Hepatocyte (in vitro differentiated cells): Measurements from ENCODE around the gene VMP1. TPM values are rescaled to one million over a fixed set of nuclear protein-coding genes. Genes with fewer than 3 reads are reported as not detected.

ENCODE experiments used
- DNase-seq: peaks from one replicate; pipeline ENCODE4 v3.0.0-alpha.2; 2016; ENCODE audit warnings: low spot score
- H2AFZ ChIP-seq: fragments of 200-600 bp; sonication (generic); 2 replicates; pipeline ENCODE4 v1.6.0; 2016; ENCODE audit warnings: antibody characterized with exemption, mild to moderate bottlenecking
- H3K27ac ChIP-seq: fragments of 200-600 bp; sonication (generic); 2 replicates; pipeline ENCODE4 v1.5.1; 2016; ENCODE audit warnings: mild to moderate bottlenecking
- H3K27me3 ChIP-seq: fragments of 200-600 bp; sonication (generic); 2 replicates; pipeline ENCODE4 v1.6.1; 2016
- H3K36me3 ChIP-seq: fragments of 200-600 bp; sonication (generic); replicated peaks from 2 replicates; pipeline ENCODE4 v1.5.1; 2016; ENCODE audit warnings: low read depth; ENCODE audit not compliant: insufficient read depth
- H3K4me1 ChIP-seq: fragments of 200-600 bp; sonication (generic); 2 replicates; pipeline ENCODE4 v1.5.1; 2016; ENCODE audit warnings: mild to moderate bottlenecking, moderate library complexity; ENCODE audit not compliant: insufficient read depth
- H3K4me2 ChIP-seq: fragments of 200-600 bp; sonication (generic); 2 replicates; pipeline ENCODE4 v1.6.0; 2016
- H3K4me3 ChIP-seq: fragments of 200-600 bp; sonication (generic); 2 replicates; pipeline ENCODE4 v1.5.1; 2016; ENCODE audit warnings: mild to moderate bottlenecking
- H3K79me2 ChIP-seq: fragments of 200-600 bp; sonication (generic); 2 replicates; pipeline ENCODE4 v1.6.0; 2017; ENCODE audit warnings: mild to moderate bottlenecking
- H3K9me2 ChIP-seq: fragments of 200-600 bp; sonication (generic); replicated peaks from 2 replicates; pipeline ENCODE4 v1.6.0; 2017; ENCODE audit warnings: mild to moderate bottlenecking; ENCODE audit not compliant: insufficient read depth
- H3K9me3 ChIP-seq: fragments of 200-600 bp; sonication (generic); 2 replicates; pipeline ENCODE4 v1.5.1; 2016; ENCODE audit warnings: low read depth, mild to moderate bottlenecking
- H4K20me1 ChIP-seq: fragments of 200-600 bp; sonication (generic); 2 replicates; pipeline ENCODE4 v1.6.0; 2016; ENCODE audit warnings: mild to moderate bottlenecking; ENCODE audit not compliant: insufficient read depth, poor library complexity, severe bottlenecking
- EZH2 ChIP-seq: fragments of 200-600 bp; sonication (generic); IDR thresholded peaks from 2 replicates; pipeline ENCODE4 v1.6.1; 2016; ENCODE audit warnings: antibody characterized with exemption, mild to moderate bottlenecking, borderline replicate concordance
- EZH2phosphoT487 ChIP-seq: fragments of 200-600 bp; sonication (generic); IDR thresholded peaks from one replicate; pipeline ENCODE4 v1.6.1; 2018; ENCODE audit warnings: antibody characterized with exemption, mild to moderate bottlenecking, low read depth, moderate library complexity; ENCODE audit not compliant: unreplicated experiment, severe bottlenecking
- WGBS: methylation state at CpG from one replicate; pipeline ENCODE4 v1.1.6; 2016; ENCODE audit warnings: low lambda C conversion rate; ENCODE audit errors: missing lambda C conversion rate; 5-methylcytosine and 5-hydroxymethylcytosine counted together
- polyA plus RNA-seq: library from polyadenylated mRNA; unstranded; fragments of >200 nt; fragmentation: Nextera tagmentation; extraction: Ambion mirVana; gene quantifications from 2 replicates; pipeline ENCODE4 v1.2.1, GENCODE V29; 2016
- total RNA-seq: library from RNA; depleted of rRNA; stranded (reverse); fragments of >200 nt; gene quantifications from 2 replicates; pipeline ENCODE4 v1.2.3, GENCODE V29; 2014
- TF ChIP-seq, protein P1 (sequence below): fragments of 200-600 bp; sonication (generic); IDR thresholded peaks from 2 replicates; pipeline ENCODE4 v1.5.1; 2016; ENCODE audit warnings: antibody characterized with exemption, mild to moderate bottlenecking; ENCODE audit not compliant: poor library complexity

VMP1 gene
- total and polyA plus RNA-seq, 2 experiments from 2014 or later: 139 to 479 TPM

DNA sequence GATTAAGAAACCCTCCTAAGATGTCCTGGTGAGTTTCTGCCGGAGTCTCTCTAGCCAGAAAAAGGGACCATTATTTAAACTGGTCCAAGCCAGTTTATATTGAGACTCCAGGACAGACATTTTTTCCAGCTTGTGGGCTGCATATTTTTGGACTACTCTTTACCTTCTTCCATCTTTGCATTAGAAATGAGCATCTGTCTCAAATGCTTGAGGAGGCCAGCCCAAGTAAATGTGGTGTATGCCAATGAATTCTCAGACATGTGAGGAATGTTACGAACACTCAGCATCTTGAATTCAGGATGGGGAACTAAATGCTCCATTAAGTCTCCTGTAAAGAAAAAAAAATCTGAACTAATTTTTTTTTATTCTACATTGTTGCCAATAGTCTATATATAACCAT lies 166.9 kb downstream of the VMP1 start:
- no peaks in the 10 kb centered on the region for H3K79me2 ChIP-seq
- no peak overlapping the region for H3K4me3 ChIP-seq
- no peak overlapping the region for H3K4me2 ChIP-seq
- H3K36me3 ChIP-seq: no peaks in the 10 kb centered on the region
- TF ChIP-seq, protein P1, sequence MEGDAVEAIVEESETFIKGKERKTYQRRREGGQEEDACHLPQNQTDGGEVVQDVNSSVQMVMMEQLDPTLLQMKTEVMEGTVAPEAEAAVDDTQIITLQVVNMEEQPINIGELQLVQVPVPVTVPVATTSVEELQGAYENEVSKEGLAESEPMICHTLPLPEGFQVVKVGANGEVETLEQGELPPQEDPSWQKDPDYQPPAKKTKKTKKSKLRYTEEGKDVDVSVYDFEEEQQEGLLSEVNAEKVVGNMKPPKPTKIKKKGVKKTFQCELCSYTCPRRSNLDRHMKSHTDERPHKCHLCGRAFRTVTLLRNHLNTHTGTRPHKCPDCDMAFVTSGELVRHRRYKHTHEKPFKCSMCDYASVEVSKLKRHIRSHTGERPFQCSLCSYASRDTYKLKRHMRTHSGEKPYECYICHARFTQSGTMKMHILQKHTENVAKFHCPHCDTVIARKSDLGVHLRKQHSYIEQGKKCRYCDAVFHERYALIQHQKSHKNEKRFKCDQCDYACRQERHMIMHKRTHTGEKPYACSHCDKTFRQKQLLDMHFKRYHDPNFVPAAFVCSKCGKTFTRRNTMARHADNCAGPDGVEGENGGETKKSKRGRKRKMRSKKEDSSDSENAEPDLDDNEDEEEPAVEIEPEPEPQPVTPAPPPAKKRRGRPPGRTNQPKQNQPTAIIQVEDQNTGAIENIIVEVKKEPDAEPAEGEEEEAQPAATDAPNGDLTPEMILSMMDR: no peak
- DNase-seq: no peak
- H4K20me1 ChIP-seq: no peaks in the 10 kb centered on the region
- H3K9me3 ChIP-seq: no peaks in the 10 kb centered on the region
- H2AFZ ChIP-seq: no peak overlapping the region
- H3K27ac ChIP-seq: no peak overlapping the region
- no peaks in the 10 kb centered on the region for H3K9me2 ChIP-seq
- H3K4me1 ChIP-seq: peaks cover 5% of the 10 kb centered on the region
- WGBS: 91% methylated on average over 2 of the region's 2 CpGs
- H3K27me3 ChIP-seq: no peaks in the 10 kb centered on the region

DNA sequence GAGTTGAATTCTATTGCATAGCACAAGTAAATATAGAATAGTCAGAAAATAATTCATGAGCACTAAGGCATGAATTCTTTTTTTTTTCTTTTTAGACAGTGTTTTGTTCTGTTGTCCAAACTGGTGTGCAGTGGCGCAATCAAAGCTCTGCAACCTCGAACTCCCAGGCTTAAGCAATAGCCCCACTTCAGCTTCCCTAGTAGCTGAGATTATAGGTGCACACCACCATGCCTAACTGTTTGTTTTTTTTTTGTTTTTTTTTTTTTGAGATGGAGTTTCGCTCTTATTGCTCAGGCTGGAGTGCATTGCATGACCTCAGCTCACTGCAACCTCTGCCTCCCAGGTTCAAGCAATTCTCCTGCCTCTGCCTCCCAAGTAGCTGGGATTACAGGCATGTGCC lies 168.7 kb downstream of the VMP1 start:
- no peaks in the 10 kb centered on the region for H3K27me3 ChIP-seq
- no peak overlapping the region for H3K27ac ChIP-seq
- no peak overlapping the region for H2AFZ ChIP-seq
- 89% methylated on average over 3 of the region's 3 CpGs for WGBS
- H3K4me2 ChIP-seq: no peak overlapping the region
- H3K79me2 ChIP-seq: no peaks in the 10 kb centered on the region
- DNase-seq: no peak
- no peaks in the 10 kb centered on the region for H3K9me3 ChIP-seq
- TF ChIP-seq, protein P1: no peak
- no peak for TF ChIP-seq EZH2
- no peak for TF ChIP-seq EZH2phosphoT487
- H3K4me3 ChIP-seq: no peak overlapping the region
- H3K9me2 ChIP-seq: no peaks in the 10 kb centered on the region
- no peaks in the 10 kb centered on the region for H3K4me1 ChIP-seq
- H3K36me3 ChIP-seq: no peaks in the 10 kb centered on the region
- H4K20me1 ChIP-seq: no peaks in the 10 kb centered on the region

DNA sequence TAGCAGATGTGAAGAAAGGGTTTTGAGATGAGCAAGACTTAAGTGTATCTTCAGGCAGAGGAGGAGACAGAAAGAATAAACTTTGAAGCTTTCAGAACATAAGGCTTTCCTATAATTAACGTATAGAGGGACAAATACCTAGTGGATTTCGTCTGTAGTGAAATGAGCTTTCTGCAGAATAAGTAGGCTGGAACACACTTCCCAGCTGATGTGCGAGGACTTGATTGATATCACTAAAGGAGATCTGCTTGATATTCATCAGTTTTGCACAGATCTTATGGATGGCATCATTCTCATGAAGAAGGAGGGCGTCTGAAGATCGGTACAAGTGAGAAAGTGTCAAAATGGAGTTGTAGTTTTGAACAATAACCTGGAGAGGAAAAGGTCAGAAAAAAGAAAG lies 170.5 kb downstream of the VMP1 start:
- WGBS: 91% methylated on average over 5 of the region's 5 CpGs
- H3K27me3 ChIP-seq: no peaks in the 10 kb centered on the region
- no peaks in the 10 kb centered on the region for H3K4me1 ChIP-seq
- no peak for DNase-seq
- H3K9me3 ChIP-seq: no peaks in the 10 kb centered on the region
- no peak overlapping the region for H3K4me3 ChIP-seq
- H3K4me2 ChIP-seq: no peak overlapping the region
- no peaks in the 10 kb centered on the region for H3K9me2 ChIP-seq
- TF ChIP-seq EZH2: no peak
- TF ChIP-seq EZH2phosphoT487: no peak
- TF ChIP-seq, protein P1: no peak
- H3K79me2 ChIP-seq: no peaks in the 10 kb centered on the region
- no peaks in the 10 kb centered on the region for H3K36me3 ChIP-seq
- H2AFZ ChIP-seq: no peak overlapping the region
- H4K20me1 ChIP-seq: no peaks in the 10 kb centered on the region
- H3K27ac ChIP-seq: no peak overlapping the region

DNA sequence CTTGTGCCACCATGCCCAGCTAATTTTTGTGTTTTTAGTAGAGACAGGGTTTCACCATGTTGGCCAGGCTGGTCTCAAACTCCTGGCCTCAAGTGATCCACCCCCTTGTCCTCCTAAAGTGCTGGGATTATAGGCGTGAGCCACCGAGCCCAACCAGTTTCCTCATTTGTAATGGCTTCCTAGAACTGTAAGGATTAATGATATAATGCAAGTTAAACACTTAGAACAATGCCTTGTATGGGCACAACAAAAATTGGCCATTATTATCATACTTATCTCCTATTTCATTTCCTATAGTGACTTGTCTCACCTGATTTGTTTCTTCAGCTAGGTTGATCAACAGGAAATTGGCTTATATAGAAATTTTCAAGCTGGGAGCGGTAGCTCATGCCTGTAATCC lies 171.2 kb downstream of the VMP1 start:
- Histone ChIP-seq H4K20me1 (no peaks in the 10 kb centered on the region), H3K9me2 (no peaks in the 10 kb centered on the region), H3K4me3 (no peak overlapping the region), H3K9me3 (no peaks in the 10 kb centered on the region), H3K4me2 (no peak overlapping the region), H3K27ac (no peak overlapping the region), H3K4me1 (no peaks in the 10 kb centered on the region), H3K27me3 (no peaks in the 10 kb centered on the region), H3K36me3 (no peaks in the 10 kb centered on the region), H3K79me2 (no peaks in the 10 kb centered on the region), H2AFZ (no peak overlapping the region)
- 92% methylated on average over 3 of the region's 3 CpGs for WGBS
- no peak for DNase-seq
- TF ChIP-seq EZH2 (no peak), EZH2phosphoT487 (no peak)
- TF ChIP-seq, protein P1: no peak
